ENCODE results near the gene TMEM132A. TPM values are rescaled to one million over a fixed set of nuclear protein-coding genes. Genes with fewer than 3 reads are reported as not detected.
A peak's percentile ranks its signal among the peaks of the same experiment; 100 is the strongest.

TMEM132A gene
- total RNA-seq, 1 experiment from 2014 or later, result 140 TPM

DNA sequence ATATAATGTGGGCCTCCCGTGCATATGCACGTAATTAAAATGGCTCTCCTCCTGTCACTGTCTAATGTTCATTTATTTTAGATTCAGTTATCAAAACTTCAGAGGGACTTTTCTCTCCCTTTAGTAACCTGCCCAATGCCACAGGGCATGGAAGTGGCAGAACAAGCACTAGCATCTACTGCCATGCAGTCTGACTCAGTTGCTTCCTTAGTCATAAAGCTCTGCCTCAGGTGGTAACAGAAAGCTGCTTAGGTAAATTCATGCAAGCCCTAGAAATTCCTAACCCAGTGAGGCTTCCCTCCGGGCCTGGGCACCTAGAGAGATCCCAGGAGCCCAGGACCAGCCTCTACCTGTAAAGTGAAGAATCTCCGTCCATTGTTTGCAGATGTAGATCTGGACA is 26.8 kb upstream of the TMEM132A start:
- no TSS peak for BruUV-seq (replicated peaks)
- intact Hi-C loops (cut with micrococcal nuclease; ENCODE audit: unreplicated experiment), result no loop called here
- H3K27me3 ChIP-seq (replicated peaks; ENCODE audit: insufficient read depth, low read depth, low read length, poor library complexity), result no peaks in the 10 kb centered on the region
- H3K36me3 ChIP-seq (ENCODE audit: insufficient read depth, low read length, poor library complexity, severe bottlenecking), result peaks cover 99% of the 10 kb centered on the region
- H3K4me1 ChIP-seq (ENCODE audit: insufficient read depth, low read length, poor library complexity, severe bottlenecking), result no peaks in the 10 kb centered on the region
- CTCF ChIA-PET, result no interaction called here
- DNase-seq (ENCODE audit: low spot score), result no peak
- no peak overlapping the region for H3K27ac ChIP-seq (ENCODE audit: low read depth, low read length, poor library complexity, severe bottlenecking)
- POLR2A ChIA-PET (ENCODE audit: low non-redundant PET), result no interaction called here
- TF ChIP-seq, protein P1, sequence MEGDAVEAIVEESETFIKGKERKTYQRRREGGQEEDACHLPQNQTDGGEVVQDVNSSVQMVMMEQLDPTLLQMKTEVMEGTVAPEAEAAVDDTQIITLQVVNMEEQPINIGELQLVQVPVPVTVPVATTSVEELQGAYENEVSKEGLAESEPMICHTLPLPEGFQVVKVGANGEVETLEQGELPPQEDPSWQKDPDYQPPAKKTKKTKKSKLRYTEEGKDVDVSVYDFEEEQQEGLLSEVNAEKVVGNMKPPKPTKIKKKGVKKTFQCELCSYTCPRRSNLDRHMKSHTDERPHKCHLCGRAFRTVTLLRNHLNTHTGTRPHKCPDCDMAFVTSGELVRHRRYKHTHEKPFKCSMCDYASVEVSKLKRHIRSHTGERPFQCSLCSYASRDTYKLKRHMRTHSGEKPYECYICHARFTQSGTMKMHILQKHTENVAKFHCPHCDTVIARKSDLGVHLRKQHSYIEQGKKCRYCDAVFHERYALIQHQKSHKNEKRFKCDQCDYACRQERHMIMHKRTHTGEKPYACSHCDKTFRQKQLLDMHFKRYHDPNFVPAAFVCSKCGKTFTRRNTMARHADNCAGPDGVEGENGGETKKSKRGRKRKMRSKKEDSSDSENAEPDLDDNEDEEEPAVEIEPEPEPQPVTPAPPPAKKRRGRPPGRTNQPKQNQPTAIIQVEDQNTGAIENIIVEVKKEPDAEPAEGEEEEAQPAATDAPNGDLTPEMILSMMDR (conservative IDR thresholded peaks at IDR 0.05; ENCODE audit: low read depth, low read length), result no peak
- TF ChIP-seq EZH2 (IDR thresholded peaks at IDR 0.05; ENCODE audit: borderline replicate concordance, low read depth, low read length, poor library complexity, severe bottlenecking), result no peak
- no peak overlapping the region for H3K4me3 ChIP-seq (ENCODE audit: low read depth, low read length, poor library complexity, severe bottlenecking)
- H3K9me3 ChIP-seq (ENCODE audit: low read depth, low read length, poor library complexity, severe bottlenecking), result no peaks in the 10 kb centered on the region

DNA sequence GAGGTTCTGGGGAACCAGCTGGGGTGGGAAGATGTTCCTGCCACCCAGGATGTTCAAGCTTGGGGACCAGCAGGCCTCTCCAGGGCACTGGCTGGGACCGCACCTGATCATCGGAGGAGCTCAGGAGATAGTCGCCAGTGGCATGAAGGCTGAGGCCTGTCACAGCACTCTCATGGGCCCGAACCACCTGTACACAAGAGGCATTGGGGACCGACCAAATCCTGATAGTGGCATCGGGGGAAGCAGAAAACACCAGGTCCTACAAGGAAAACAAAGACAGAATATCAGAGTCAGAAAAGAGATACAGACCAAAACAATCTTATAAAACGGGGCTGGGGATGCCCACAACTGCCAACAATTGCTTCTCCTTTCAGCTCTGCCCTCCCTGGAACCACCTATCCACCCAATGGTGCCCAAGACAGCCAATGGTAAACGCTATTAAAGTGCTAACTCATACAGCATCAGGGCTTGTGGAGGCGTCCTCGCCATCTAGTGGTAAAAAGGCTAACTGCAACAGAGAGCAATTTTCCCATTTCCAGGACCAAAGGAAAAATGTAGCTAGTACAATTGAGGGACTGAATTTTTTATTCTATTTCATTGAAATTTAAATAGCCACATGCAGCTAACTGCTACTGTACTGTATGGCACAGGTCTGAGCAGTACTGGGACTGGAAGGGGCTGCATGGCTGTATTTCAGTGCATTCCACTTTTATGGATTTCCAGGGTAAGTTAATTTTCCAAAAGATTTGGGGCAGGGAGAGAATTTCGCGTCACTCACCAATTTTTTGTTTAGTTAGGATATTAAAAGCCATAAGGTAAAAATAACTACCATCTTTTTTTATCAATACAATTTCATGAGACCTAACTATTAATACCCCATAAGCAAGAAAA is 25.0 kb upstream of the TMEM132A start:
- intact Hi-C loops (cut with micrococcal nuclease; ENCODE audit: unreplicated experiment), result no loop called here
- POLR2A ChIA-PET (ENCODE audit: low non-redundant PET), result no interaction called here

DNA sequence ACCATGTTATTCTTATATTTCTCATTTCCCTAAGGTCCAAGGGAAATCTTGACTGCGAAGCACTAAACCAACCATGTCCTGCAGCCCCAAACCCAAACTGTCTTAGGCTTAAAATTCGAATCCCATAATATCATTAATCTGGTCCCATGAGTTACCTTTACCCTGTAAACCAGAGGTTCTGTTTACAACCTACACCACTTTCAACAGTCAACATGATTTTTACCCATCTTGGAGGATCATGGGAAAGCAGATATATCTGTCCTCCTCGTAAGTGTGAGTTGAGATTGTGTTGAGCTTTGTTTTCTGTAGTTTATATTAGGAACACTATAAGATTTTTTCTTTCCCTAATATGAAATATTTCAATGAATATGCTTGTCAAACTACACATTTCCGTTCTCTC is 24.3 kb upstream of the TMEM132A start:
- intact Hi-C loops (cut with micrococcal nuclease; ENCODE audit: unreplicated experiment), result no loop called here
- Histone ChIP-seq H3K36me3 (ENCODE audit: insufficient read depth, low read length, poor library complexity, severe bottlenecking) (peaks cover 87% of the 10 kb centered on the region), H3K4me1 (ENCODE audit: insufficient read depth, low read length, poor library complexity, severe bottlenecking) (peaks cover 5% of the 10 kb centered on the region), H3K9me3 (ENCODE audit: low read depth, low read length, poor library complexity, severe bottlenecking) (no peaks in the 10 kb centered on the region), H3K27me3 (replicated peaks; ENCODE audit: insufficient read depth, low read depth, low read length, poor library complexity) (no peaks in the 10 kb centered on the region), H3K27ac (ENCODE audit: low read depth, low read length, poor library complexity, severe bottlenecking) (no peak overlapping the region), H3K4me3 (ENCODE audit: low read depth, low read length, poor library complexity, severe bottlenecking) (no peak overlapping the region)
- ChIA-PET CTCF (interaction anchor here (0.6 to 1.4 kb wide), 6 partner anchors 12 to 126 kb away, joined by 3 to 9 read pairs (median 4); no protein-coding TSS in a partner anchor), POLR2A (ENCODE audit: low non-redundant PET) (no interaction called here)
- TF ChIP-seq EZH2 (IDR thresholded peaks at IDR 0.05; ENCODE audit: borderline replicate concordance, low read depth, low read length, poor library complexity, severe bottlenecking), result no peak
- TF ChIP-seq, protein P1 (conservative IDR thresholded peaks at IDR 0.05; ENCODE audit: low read depth, low read length), result no peak
- BruUV-seq (replicated peaks), result no TSS peak
- no peak for DNase-seq (ENCODE audit: low spot score)

More for the DNA sequence above, 25.0 kb upstream of the TMEM132A start:
- peak; percentile 87 for DNase-seq (ENCODE audit: low spot score)
- CTCF ChIA-PET, result interaction anchor here (0.6 to 1.4 kb wide), 7 partner anchors 9 to 126 kb away, joined by 3 to 9 read pairs (median 3); no protein-coding TSS in a partner anchor
- TF ChIP-seq, protein P1 (conservative IDR thresholded peaks at IDR 0.05; ENCODE audit: low read depth, low read length), result peak; percentile 99
- TF ChIP-seq EZH2 (IDR thresholded peaks at IDR 0.05; ENCODE audit: borderline replicate concordance, low read depth, low read length, poor library complexity, severe bottlenecking), result no peak
- Histone ChIP-seq H3K36me3 (ENCODE audit: insufficient read depth, low read length, poor library complexity, severe bottlenecking) (peaks cover 93% of the 10 kb centered on the region), H3K27me3 (replicated peaks; ENCODE audit: insufficient read depth, low read depth, low read length, poor library complexity) (no peaks in the 10 kb centered on the region), H3K27ac (ENCODE audit: low read depth, low read length, poor library complexity, severe bottlenecking) (peak overlapping the region; percentile 28), H3K4me3 (ENCODE audit: low read depth, low read length, poor library complexity, severe bottlenecking) (no peak overlapping the region), H3K9me3 (ENCODE audit: low read depth, low read length, poor library complexity, severe bottlenecking) (no peaks in the 10 kb centered on the region), H3K4me1 (ENCODE audit: insufficient read depth, low read length, poor library complexity, severe bottlenecking) (no peaks in the 10 kb centered on the region)
- no TSS peak for BruUV-seq (replicated peaks)
